KG1 (cell line): ENCODE measurements around the gene NOG.

Experiments used
- DNase-seq: peaks from one replicate; lab custom pipeline; 2025; lab: John Stamatoyannopoulos, UW

The NOG gene

DNA sequence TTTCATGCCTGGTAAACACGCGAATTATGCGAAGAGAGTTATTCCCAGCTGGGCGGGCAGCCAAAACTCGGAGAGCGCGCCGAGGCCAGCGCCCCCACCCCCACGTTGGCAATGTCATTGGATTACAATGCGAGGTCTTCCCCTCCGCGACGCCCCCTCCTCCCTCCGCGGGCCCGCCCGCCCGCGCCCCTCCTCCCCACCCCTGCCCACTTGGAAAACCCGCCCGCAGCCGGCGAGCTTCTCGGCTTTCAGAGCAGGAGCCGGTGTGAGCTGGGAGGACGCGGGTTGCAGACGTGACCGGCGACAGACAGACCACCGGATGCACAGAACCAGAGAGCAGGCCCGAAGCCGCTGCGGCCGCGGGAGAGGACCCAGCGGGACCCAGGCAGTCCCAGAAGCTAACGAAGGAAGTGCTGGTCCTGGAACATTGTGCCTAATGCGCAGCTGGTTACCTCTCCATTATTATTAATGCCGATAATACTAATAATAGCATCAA lies 4.0 kb downstream of the NOG start:
- no peak for DNase-seq

DNA sequence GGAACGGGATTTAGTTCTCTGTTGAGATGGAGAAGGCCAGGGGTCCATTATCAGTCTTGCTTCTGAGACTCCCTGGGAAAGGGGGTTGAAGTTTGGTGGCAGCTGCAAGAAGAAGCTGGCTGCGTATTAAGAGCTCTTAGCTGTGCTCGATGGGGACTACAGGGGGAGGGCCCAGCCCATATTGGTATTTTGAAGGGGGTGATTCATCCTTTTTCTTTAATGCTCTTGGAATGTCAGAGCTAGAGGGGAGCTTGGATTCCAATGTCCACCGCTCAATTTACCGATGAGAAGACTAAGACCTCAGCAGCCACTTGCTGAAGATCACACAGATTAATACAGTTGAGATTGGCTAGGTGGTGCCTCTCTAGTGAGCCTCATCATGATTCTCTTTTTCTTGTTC lies 5.0 kb downstream of the NOG start:
- DNase-seq = no peak

DNA sequence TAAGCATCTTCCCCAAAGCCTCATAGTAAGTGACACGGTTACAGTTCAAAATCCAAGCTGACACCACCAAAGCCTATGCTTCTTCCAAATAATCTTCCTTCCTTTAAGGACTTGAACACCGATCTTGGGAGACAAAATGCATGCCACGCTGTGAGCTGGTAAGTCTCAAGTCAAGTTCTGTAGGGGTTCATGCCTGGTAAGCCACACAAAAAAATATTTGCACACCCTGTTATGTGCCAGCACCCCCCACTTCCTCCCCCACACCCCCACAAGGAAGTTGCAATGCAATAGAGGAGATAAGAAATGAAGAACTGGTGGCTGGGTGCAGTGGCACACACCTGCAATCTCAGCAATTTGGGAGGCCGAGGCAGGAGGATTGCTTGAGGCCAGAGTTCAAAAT lies 5.6 kb downstream of the NOG start:
- DNase-seq = no peak

DNA sequence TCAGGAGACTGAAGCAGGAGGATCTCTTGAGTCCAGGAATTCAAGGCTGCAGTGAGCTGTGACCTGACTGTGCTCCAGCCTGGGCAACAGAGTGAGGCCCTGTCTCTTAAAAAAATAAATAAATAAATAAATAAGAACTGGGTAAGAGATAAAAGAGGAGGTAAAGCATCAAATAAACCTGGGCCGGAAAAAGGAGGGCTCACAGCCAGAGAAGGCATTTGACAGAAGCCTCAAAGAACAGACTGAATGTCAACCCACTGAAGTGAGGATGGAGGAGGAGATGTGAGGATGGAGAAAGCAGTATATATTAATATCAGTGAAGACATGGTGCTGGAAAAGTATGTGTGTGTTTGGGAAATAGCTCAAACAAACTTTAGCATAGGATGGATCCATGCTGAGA lies 6.1 kb downstream of the NOG start:
- no peak for DNase-seq

DNA sequence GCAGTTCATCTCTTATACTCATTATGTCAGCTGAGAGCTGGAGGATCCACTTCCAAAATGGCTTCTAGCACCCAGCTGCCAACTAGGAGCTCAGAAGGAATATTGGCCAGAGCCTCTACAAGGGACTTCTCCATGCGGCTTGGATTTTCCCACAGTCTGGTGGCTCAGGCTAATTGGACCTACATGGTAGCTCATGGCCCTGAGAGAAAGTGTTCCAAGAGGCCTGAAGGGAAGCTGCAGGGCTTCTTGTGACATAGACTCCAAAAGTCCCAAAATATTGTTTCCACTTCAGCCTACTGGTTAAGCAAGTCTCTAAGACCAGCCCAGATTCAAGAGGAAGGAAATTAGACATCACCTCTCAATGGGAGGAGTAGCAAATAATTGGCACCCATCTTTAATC lies 6.8 kb downstream of the NOG start:
- no peak for DNase-seq

DNA sequence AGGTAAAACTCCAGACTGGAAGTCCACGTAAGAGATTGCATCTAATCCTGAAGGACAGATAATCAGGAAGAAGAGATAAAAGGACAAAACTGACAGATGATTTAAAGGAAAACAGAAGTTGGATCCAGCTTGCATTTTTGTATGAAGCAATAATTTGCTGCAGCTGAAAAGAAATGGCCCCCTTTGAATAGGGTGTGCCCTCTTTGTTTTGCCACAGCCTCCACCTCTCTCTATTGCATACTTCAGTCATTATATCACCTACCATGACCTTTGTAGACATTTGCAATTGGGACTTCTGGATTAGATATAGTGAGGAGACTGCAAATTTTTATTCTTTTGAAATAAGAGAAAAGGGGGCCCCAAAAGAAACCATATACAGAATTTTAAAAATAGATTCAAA lies 8.1 kb downstream of the NOG start:
- no peak for DNase-seq

DNA sequence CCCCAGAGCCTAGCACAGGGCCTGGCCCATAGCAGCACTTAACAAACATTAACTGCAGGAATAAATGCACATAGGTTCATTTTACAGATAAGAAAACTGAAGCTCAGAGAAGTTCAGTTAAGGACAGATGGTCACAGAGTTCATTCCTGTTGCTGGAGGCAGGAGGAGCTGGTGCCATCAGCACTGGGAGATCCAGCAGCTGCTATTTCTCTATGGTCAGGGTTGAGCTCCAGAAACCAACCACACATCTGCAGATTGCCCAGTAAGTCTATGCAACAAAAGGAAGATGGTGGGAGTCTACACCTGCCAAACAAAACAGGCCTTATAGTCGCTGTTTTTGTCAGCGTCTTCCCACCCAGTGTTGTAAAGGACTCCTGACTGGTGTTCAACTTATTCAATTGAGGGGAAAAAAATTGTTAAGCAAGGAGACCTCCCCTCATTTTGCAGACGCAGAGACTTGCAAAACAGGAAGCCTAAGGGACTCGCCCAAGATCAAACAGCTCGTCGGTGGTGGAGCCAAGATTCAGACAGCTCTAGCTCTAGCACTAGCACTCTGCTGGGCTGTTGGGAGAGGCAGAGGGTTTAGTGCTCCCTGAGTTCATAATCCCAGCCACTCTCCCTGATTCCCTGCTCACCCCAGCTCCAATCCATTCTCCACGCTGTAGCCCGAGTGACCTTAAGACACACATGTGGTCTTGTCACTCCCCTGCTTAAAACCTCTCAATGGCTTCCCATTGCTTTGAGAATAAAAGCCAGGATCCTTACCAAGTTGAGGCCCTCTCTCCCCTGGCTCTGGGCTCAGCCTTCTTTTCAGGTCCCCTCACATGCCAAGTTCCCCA lies 9.0 kb downstream of the NOG start:
- DNase-seq = no peak

DNA sequence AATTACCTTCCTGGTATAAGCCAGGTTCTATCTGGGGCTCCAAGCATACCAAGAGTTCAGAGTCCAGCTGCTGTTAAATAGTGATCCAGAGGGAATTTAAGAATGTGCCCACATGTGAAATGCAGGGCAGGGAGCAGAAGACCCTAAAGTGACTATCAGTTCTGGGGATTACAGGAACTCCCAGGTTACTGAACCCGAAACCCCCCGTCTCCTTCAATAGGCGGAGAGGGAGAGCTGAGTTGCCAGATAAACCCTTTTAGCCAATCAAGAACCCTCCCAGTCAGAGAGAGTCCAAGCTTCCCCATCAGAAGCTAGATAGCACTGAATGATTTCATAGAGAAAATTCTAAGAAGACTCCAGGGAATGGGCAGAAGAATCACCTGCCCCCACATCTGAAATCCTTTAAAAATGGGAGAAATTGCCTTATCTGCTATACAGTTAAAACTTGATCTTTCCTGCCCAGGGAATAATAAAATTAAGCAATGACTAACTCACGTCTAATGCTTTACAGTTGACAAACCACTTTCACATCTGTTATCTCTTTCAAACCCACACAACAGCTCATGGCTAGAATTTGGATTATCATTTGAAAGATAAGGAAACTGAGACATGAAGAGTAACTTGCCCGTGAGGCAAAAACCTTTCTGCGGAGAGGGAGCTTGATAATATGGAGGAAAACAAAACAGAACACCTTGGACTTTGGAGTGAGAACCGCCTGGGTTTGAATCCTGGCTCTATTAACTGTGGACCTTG lies 10.2 kb downstream of the NOG start:
- no peak for DNase-seq

DNA sequence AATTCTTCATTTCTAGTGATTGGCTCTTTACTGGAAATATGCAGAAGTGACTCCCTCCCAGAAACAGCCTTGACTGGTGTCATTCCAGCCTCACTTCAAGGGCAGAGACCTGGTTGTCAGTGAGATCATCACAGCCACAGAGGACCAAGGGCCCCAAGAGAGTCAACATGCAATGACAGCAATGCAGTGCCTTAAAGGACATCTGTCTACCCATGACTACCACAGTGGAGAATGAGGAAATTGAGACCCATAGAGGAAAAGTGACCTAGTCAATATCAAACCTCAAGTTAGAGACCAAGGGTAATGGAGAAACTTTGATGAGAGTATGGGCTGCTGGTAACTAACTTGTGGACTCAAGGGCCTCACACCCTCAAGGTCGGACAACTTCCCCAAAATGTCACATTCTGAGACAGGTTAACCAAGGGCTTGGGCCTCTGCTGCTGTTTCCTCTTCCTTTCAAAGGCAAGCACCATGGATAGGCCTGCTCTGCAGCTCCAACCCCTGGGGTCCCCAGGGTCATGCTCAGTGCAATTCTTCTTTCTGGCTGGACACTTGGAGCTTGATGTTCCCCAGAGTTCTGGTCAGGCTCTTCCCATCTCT lies 11.3 kb downstream of the NOG start:
- no peak for DNase-seq

DNA sequence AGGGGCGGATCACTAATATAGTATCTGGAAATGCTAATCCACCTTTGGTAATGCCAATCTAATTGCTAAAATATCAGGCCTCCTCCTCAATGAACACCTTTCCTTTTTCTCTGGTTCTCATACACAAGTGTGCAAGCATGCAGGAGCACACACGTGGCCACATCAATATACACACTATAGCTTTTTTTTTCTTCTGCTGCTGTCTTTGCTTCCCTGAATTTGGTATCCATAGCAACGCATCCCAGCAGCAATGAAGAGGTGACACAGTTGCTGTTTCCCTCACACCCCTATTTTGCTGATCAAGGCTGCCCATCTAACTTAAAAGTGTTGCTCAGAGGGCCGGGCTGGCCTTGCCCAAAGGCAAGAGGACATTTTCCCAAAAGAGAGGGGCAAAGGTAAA lies 15.4 kb downstream of the NOG start:
- no peak for DNase-seq

DNA sequence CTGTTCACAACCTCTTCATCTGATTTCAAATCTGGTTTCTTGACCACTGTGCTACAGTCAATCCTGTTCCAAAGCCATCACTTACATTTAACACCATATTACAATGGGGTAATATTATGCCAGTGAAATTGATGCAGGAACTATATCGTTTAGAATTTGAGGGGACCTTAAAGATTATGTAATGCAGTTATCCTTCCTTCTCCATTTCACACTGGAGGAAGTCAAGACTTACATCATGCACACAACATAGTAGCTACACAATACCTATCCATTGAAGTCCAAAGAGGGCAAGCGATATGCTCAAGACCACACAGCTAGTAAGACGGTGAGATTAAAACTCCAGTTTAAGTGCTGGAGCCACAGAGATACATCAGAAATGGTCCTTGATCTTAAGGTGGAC lies 16.8 kb downstream of the NOG start:
- DNase-seq = no peak

DNA sequence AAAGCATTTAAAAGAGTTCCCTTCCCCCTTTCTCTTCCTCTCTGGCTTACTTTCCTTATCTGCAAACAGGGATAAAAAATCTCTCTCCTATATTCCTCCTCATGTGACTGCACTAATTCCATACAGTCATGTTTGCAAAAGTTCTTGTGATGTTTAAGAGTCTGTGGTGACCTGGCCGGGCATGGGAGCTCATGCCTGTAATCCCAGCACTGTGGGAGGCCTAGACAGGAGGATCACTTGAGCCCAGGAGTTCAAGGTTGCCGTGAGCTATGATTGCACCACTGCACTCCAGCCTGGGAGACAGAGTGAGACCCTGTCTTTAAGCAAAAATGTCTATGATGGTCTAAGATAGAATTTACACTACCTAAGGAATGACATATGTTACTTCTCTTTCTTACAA lies 19.6 kb downstream of the NOG start:
- no peak for DNase-seq

DNA sequence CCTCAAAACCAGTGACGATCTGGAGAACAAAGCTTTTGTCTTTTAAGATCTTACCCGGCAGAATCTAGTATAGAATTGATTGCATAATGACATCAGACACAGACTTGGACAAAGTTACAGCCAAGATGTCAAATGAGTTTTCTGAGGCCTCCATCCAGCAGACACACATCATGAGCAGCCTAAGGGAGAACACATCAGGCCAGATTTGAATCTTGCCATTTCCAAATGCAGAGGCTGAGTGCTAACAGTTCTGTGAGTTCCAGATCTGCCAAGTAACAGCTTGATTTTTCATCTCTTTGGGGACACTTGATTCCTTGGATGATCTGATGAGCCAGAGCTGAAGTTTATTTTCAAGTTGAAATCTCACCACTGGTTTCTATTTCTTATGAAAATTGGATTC lies 21.0 kb downstream of the NOG start:
- DNase-seq = no peak

DNA sequence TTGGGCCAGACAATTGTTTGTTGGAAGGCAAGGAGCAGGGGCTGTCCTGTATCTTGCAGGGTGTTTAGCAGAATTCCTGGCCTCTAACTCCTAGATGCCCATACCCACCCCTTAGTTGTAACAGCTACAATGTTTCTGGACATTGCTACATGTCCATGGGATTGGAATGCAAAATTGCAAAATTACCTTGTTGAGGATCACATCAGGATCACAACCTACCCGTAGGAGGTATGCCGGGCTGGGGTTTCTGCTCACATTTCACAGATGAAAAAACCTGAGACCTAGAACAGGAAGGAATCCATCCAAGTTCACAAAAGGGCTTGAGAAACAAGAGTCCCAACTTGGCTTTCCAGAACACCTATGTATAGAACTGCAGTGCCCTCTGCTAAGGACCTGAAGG lies 22.7 kb downstream of the NOG start:
- no peak for DNase-seq

DNA sequence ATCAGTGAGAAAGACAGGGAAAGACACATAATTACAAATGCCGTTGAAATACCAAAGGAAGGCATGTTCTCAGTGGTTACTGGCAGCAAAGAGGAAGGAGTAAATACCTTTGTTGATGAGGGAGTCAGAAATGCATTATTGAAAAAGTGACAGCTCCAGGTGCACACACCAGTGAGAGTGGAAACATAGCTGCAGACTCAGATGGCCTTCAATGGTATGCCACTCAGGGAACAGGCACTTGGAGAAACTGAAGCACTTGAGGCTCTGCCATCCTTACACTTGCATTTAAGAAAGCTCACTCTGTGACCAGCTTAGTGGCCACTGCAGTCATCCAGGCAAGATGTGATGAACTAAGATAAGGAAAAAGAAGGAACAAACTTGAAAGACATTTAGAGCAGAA lies 29.9 kb downstream of the NOG start:
- DNase-seq = no peak

DNA sequence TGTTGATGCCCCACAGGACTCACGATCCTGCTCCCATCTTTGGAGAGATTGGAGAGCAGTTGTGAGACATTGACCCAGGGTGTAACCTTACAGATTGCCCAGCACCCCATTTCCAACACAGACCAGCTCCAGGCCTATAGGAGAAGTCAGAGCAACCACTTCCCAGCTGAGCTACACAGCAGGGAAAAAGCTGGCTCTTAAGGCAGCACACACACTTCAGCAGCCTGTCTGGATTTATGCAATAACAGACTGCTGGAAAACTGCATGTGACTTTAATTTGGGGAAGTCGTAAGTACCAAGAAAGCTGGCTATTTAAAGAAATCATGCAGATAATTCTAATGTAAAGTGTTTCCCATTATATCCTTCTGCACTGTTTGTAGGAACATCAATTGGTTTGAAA lies 30.8 kb downstream of the NOG start:
- DNase-seq = no peak

DNA sequence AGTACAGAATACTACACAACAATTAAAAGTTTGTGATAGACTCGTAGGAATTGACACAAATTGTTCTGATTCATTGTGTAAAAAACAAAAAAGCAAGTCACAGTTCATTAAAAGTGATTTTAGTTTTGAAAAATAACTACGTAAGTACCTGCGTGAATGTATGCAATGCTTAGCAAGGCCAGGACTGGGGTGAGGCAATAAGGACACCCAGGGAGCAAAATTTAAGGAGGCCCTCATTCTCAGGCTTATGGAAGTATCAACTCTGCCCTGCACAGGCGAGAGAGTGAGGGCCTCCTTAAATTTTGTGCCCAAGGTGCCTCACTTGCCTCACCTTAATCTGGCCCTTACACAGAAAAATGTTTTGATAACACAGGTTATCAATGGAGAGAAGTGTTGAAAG lies 31.4 kb downstream of the NOG start:
- DNase-seq = no peak

DNA sequence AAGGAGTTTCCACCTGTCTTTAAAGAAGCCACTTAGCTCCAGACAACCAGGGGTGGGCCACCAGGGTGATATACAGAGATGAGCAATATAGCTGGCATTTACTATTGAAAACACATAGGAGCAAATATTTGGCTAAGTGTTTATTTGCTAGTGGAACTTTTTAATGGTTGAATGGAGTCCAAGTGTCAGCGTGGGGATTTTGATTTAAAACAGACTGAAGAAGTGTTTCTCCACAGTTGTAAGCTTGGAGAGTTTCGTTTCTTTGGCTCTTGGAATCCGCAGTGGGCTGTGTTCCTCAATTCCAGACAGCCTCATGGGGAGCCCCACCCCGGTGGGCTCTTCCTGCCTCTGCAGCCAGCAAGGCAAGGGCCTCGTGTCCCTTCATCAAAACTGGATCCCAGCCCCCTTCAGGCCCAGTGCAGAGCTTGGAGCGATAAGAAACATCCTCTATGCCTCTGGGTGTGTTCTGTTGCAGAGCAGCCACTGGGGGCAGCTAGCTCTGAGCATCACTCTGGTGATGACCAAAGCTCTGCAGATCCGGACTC lies 36.1 kb downstream of the NOG start:
- DNase-seq = no peak

DNA sequence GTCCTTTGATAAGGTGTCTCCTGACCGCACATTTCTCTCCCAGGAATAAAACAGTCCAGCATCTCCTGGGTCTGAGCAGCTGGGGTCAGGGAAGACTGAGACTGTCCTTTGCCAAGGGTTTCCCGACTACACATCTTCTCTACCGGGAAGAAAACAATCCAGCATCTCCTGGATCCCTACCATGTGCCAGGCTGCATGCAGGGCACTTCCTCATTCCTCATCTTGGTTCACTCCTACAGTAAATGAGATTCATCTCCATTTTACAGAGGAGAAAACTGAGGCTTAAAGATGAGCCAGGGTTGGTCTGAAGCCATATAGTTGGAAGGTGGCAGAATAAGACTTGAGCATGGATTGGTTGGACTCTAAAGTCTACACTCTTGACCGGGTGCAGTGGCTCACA lies 36.7 kb downstream of the NOG start:
- no peak for DNase-seq

DNA sequence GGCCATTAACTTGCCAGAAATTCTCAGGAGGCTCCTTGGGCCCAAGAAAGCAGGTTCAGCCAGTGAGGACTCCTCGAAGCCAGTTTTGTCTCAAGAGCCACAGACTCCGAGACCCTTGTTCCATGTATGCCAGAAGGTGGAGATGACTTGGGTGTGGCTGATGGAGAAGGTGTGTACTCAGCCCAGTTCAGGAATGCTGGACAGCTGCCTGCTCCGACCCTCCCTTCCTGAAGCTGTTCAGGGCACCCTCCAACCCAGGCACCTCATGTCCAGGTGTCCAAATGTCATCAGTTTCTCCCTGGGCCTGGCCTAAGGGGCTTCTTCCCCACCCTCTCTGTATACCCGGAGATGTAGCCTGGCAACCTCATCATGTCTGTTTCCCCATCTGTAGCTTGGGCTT lies 40.2 kb downstream of the NOG start:
- no peak for DNase-seq

DNA sequence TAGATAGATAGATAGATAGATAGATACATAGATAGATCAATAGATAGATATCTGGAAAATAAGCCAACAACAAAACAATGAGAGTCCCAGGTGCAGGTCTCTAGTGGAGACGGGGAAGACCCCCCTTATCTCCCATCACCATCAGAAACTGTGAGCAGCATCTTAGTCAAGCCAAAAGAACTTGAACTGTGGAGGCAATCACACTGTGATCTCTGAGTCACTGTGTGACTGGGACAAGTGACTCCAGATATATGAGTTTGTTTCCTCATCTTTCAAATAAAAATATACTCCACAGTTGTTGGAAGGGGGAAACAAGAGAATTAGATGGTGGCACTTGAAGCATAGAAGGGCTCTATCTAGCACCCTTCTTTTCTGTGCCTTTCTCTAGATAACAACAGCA lies 42.1 kb downstream of the NOG start:
- DNase-seq = no peak

DNA sequence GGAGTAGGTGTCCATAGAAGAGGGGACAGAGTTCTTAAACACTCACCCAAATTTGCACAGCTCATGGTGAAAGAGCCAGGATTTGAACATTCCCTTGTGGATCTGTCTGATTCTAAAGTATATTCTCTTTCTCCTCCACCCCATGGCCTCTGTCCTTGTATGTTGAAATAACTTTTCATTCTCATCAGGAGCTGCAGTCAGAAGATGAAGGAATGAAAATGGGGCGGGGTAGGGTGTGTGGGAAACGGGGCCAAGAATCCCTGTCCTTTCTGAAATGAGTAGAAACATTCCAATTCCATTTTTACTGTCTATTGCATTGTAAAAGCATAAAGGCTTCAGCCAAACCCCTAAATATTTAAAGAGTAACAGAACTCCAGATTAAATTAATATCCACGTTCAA lies 42.8 kb downstream of the NOG start:
- no peak for DNase-seq

DNA sequence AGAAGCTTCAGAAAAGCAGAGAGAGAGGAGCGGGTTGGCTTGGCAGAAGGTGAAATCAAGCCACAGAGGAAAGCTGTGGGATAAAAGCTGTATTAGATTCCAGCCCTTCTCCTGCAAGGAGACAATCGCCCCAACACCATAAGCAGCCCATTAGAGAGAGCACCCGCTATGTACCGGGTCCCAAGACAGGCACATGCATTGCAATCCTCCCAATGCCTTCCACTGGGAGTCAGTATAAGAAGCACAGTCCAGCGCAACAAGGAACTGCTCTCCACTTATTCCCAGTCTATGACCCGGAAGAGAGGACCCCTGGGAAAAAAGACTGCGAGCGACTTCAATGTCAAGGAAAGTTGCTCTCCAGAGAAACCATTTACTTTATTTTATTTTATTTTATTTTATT lies 43.8 kb downstream of the NOG start:
- DNase-seq = no peak
